SK-N-SH (cell line): Measurements from ENCODE around the gene PALM3.

Experiments used
- CTCF ChIP-seq: fragments of 200-600 bp; sonication (generic); IDR thresholded peaks from 2 replicates; pipeline ENCODE4 v1.6.1; 2017; ENCODE audit warnings: antibody characterized with exemption, mild to moderate bottlenecking, moderate library complexity
- EP300 ChIP-seq, 2 experiments: IDR thresholded peaks; 2 replicates each; pipeline versions ENCODE4 v1.4.0 to v1.6.1; 2012; ENCODE audit warnings: borderline replicate concordance in 1 of 2, low read depth in 1 of 2, low read length in 1 of 2
- EZH2phosphoT487 ChIP-seq: fragments of 200-600 bp; sonication (generic); IDR thresholded peaks from 2 replicates; pipeline ENCODE4 v1.6.1; 2017; ENCODE audit warnings: low read depth, mixed run types, mild to moderate bottlenecking, antibody characterized with exemption, moderate library complexity, borderline replicate concordance
- MAX ChIP-seq: IDR thresholded peaks from 2 replicates; pipeline ENCODE4 v1.4.0; 2012; ENCODE audit warnings: low read depth
- RFX5 ChIP-seq: IDR thresholded peaks from 2 replicates; pipeline ENCODE4 v1.6.1; 2012; ENCODE audit warnings: mild to moderate bottlenecking, improper control_type of control experiment, low read length
- TAF1 ChIP-seq: IDR thresholded peaks from 2 replicates; pipeline ENCODE4 v1.6.1; 2012; ENCODE audit warnings: low read depth, mild to moderate bottlenecking, low read length, moderate library complexity, borderline replicate concordance
- TF ChIP-seq, protein P1 (sequence below): fragments of 150-350 bp; IDR thresholded peaks from 2 replicates; pipeline ENCODE4 v1.6.1; 2016; ENCODE audit warnings: mild to moderate bottlenecking, low read depth, low read length

DNA sequence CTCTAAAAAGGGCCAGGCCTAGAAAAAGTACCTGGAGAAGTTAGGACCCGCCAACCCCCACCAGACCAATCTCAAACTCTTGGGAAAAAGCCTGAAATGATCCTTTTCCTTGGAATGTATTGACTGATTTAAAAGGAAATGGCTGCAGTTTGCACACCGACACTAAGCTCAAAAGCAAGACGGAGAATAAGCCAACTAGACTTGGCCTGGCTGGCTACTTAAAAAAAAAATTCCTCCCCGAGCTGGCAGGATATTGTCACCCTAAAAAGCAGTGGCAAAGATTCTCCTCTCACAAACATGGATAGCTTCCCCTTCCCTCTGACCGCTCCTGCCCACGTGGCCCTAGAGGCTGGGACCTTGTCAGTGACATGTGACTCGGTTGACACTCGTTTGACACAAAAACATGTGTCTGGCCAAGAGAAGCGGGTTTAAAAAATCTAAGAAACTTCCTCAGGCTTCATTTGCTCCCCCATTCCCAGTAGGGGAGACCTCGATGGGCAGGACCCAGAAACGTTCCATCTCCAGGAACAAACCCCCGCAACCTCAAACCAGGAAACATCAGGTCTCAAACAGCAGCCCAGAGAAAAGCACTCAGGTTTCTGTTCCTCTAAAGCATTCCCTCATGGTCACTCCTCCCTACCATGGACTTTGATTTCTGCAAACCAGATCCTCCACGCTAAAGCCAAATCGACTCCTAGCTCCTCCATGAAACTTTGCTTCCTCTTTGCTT lies 57.1 kb downstream of the PALM3 start:
- TF ChIP-seq CTCF (no peak), EP300 (IDR thresholded peaks at IDR 0.05; ENCODE audit: borderline replicate concordance in 1 of 2, low read depth in 1 of 2, low read length in 1 of 2) (no peak), EZH2phosphoT487 (no peak), RFX5 (no peak), TAF1 (no peak), MAX (no peak)
- TF ChIP-seq, protein P1, sequence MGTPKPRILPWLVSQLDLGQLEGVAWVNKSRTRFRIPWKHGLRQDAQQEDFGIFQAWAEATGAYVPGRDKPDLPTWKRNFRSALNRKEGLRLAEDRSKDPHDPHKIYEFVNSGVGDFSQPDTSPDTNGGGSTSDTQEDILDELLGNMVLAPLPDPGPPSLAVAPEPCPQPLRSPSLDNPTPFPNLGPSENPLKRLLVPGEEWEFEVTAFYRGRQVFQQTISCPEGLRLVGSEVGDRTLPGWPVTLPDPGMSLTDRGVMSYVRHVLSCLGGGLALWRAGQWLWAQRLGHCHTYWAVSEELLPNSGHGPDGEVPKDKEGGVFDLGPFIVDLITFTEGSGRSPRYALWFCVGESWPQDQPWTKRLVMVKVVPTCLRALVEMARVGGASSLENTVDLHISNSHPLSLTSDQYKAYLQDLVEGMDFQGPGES, result no peak
